A549 (cell line): Measurements from ENCODE around the gene SNRPA. TPM values are rescaled to one million over a fixed set of nuclear protein-coding genes. Genes with fewer than 3 reads are reported as not detected.

Experiments used
- ATOH8 ChIP-seq: fragments of 250-450 bp; sonication (Bioruptor Pico); IDR thresholded peaks from 2 replicates; pipeline ENCODE4 v1.5.0; 2020; ENCODE audit warnings: low read depth, mild to moderate bottlenecking, moderate library complexity
- BCL3 ChIP-seq: fragments of >200 bp; sonication (Bioruptor Twin); formaldehyde crosslinking; IDR thresholded peaks from 3 replicates; pipeline ENCODE4 v1.6.1; 2016
- CBX2 ChIP-seq: fragments of 200-600 bp; sonication (generic); IDR thresholded peaks from 2 replicates; pipeline ENCODE4 v1.6.1; 2016; ENCODE audit warnings: low read depth, mild to moderate bottlenecking, borderline replicate concordance
- CEBPB ChIP-seq, 2 experiments: fragments of >200 bp in 1 of 2; sonication (Bioruptor Twin) in 1 of 2; formaldehyde crosslinking in 1 of 2; IDR thresholded peaks; 2 replicates each; pipeline ENCODE4 v1.6.1; 2012 to 2016
- CHD4 ChIP-seq: fragments of 200-600 bp; sonication (generic); IDR thresholded peaks from 2 replicates; pipeline ENCODE4 v1.6.1; 2016; ENCODE audit warnings: antibody characterized with exemption, mild to moderate bottlenecking, borderline replicate concordance
- CTCF ChIP-seq: fragments of >200 bp; sonication (Bioruptor Twin); formaldehyde crosslinking; IDR thresholded peaks from 3 replicates; pipeline ENCODE4 v1.5.1; 2016
- EHF ChIP-seq: fragments of 250-450 bp; sonication (Bioruptor Pico); IDR thresholded peaks from 2 replicates; pipeline ENCODE4 v1.5.0; 2020; ENCODE audit warnings: mild to moderate bottlenecking
- EP300 ChIP-seq, 2 experiments: fragments of >200 bp; sonication (Bioruptor Twin); formaldehyde crosslinking; IDR thresholded peaks; 2 replicates in 1 of 2; 3 replicates in 1 of 2; pipeline ENCODE4 v1.6.1; 2016 to 2017
- FOSB ChIP-seq: fragments of 250-450 bp; sonication (Bioruptor Pico); IDR thresholded peaks from 2 replicates; pipeline ENCODE4 v1.5.0; 2020; ENCODE audit warnings: mild to moderate bottlenecking, moderate library complexity
- FOXS1 ChIP-seq: fragments of 250-450 bp; sonication (Bioruptor Pico); IDR thresholded peaks from 2 replicates; pipeline ENCODE4 v1.5.0; 2020; ENCODE audit warnings: mild to moderate bottlenecking, moderate library complexity
- GATA3 ChIP-seq: IDR thresholded peaks from 2 replicates; pipeline ENCODE4 v1.6.1; 2012; ENCODE audit warnings: borderline replicate concordance
- HDAC2 ChIP-seq: fragments of 200-600 bp; sonication (generic); IDR thresholded peaks from 2 replicates; pipeline ENCODE4 v1.6.1; 2016
- HEYL ChIP-seq: fragments of 250-450 bp; sonication (Bioruptor Pico); IDR thresholded peaks from 2 replicates; pipeline ENCODE4 v1.8.0; 2021; ENCODE audit warnings: mild to moderate bottlenecking, moderate library complexity
- HOXA7 ChIP-seq: fragments of 250-450 bp; sonication (Bioruptor Pico); IDR thresholded peaks from 2 replicates; pipeline ENCODE4 v1.5.0; 2020; ENCODE audit warnings: mild to moderate bottlenecking, moderate library complexity
- JUN ChIP-seq, 2 experiments: fragments of >200 bp; sonication (Bioruptor Twin); formaldehyde crosslinking; IDR thresholded peaks; 2 replicates in 1 of 2; 3 replicates in 1 of 2; pipeline ENCODE4 v1.6.1; 2016 to 2017
- JUNB ChIP-seq: fragments of >200 bp; sonication (Bioruptor Twin); formaldehyde crosslinking; IDR thresholded peaks from 2 replicates; pipeline ENCODE4 v1.6.1; 2016
- KDM1A ChIP-seq: fragments of 200-600 bp; sonication (generic); IDR thresholded peaks from 2 replicates; pipeline ENCODE4 v1.6.1; 2016; ENCODE audit warnings: low read depth, mild to moderate bottlenecking
- KDM5A ChIP-seq: fragments of 200-600 bp; sonication (generic); IDR thresholded peaks from 2 replicates; pipeline ENCODE4 v1.6.1; 2016; ENCODE audit warnings: antibody characterized with exemption, mild to moderate bottlenecking
- MAX ChIP-seq: IDR thresholded peaks from 2 replicates; pipeline ENCODE4 v1.6.1; 2012
- MAZ ChIP-seq: fragments of 150-350 bp; IDR thresholded peaks from 2 replicates; pipeline ENCODE4 v1.6.1; 2014; ENCODE audit warnings: antibody characterized with exemption, low read depth, low read length, borderline replicate concordance
- MYC ChIP-seq: IDR thresholded peaks from 2 replicates; pipeline ENCODE4 v1.6.1; 2012; ENCODE audit warnings: mild to moderate bottlenecking, inconsistent platforms, low read length, improper control_type of control experiment, borderline replicate concordance
- NR3C1 ChIP-seq: fragments of >200 bp; sonication (Bioruptor Twin); formaldehyde crosslinking; IDR thresholded peaks from 3 replicates; pipeline ENCODE4 v1.6.1; 2017
- PBX3 ChIP-seq: IDR thresholded peaks from 2 replicates; pipeline ENCODE4 v1.6.1; 2012
- PHF8 ChIP-seq: fragments of 200-600 bp; sonication (generic); IDR thresholded peaks from 2 replicates; pipeline ENCODE4 v1.6.1; 2016; ENCODE audit warnings: low read depth, mild to moderate bottlenecking, antibody characterized with exemption, moderate library complexity, borderline replicate concordance
- RARB ChIP-seq: fragments of 250-450 bp; sonication (Bioruptor Pico); IDR thresholded peaks from 2 replicates; pipeline ENCODE4 v1.8.0; 2021; ENCODE audit warnings: mild to moderate bottlenecking, moderate library complexity
- REST ChIP-seq: fragments of 200-600 bp; sonication (generic); IDR thresholded peaks from 2 replicates; pipeline ENCODE4 v1.6.1; 2016; ENCODE audit warnings: antibody characterized with exemption, mild to moderate bottlenecking, moderate library complexity
- RFX5 ChIP-seq: fragments of 450-650 bp; IDR thresholded peaks from 2 replicates; pipeline ENCODE4 v1.7.1; 2014; ENCODE audit warnings: antibody characterized with exemption, mild to moderate bottlenecking, moderate library complexity
- RNF2 ChIP-seq: fragments of 200-600 bp; sonication (generic); IDR thresholded peaks from 2 replicates; pipeline ENCODE4 v1.6.1; 2016; ENCODE audit warnings: low read depth, mild to moderate bottlenecking, antibody characterized with exemption, moderate library complexity, borderline replicate concordance
- SMC3 ChIP-seq: fragments of >200 bp; sonication (Bioruptor Twin); formaldehyde crosslinking; IDR thresholded peaks from 3 replicates; pipeline ENCODE4 v1.6.1; 2018; ENCODE audit warnings: inconsistent platforms
- USF2 ChIP-seq: fragments of 450-650 bp; IDR thresholded peaks from 2 replicates; pipeline ENCODE4 v1.6.1; 2014; ENCODE audit warnings: antibody characterized with exemption
- ZFP36 ChIP-seq: fragments of 450-650 bp; IDR thresholded peaks from 2 replicates; pipeline ENCODE4 v1.6.1; 2014; ENCODE audit warnings: borderline replicate concordance; ENCODE audit not compliant: partially characterized antibody
- ZNF302 ChIP-seq: fragments of 250-450 bp; sonication (Bioruptor Pico); IDR thresholded peaks from 2 replicates; pipeline ENCODE4 v1.9.0; 2021; ENCODE audit warnings: inconsistent platforms, mild to moderate bottlenecking, moderate library complexity
- polyA plus RNA-seq, 4 experiments: library from polyadenylated mRNA; depleted of rRNA in 3 of 4; stranded (reverse); fragments of >200 nt; fragmentation: RNase III in 1 of 4; extraction: RNeasy Plus Mini Kit Qiagen cat#74134 plus additional on column Dnase treatment in 1 of 4; gene quantifications; 2 replicates in 3 of 4; 3 replicates in 1 of 4; pipeline ENCODE4 v1.2.3, GENCODE V29; 2011 to 2017

Gene SNRPA
- polyA plus RNA-seq, 2 of the 4 experiments (the other 2 are of a cell fraction), result 141 to 236 TPM

- TF ChIP-seq REST, result peak; percentile 29; the same call in 1 of the 2 replicates
- TF ChIP-seq KDM5A, result no peak
- peak; percentile 81 for TF ChIP-seq PBX3
- no peak for TF ChIP-seq CTCF
- TF ChIP-seq PHF8, result peak; percentile 46; the same call in 1 of the 2 replicates
- TF ChIP-seq JUN (IDR thresholded peaks at IDR 0.05), result peak; percentile 85 to 87
- TF ChIP-seq ZNF302, result no peak
- TF ChIP-seq FOSB (CRISPR knock-in tag), result 0 out of 2 replicates have a peak, but pooled peaks have one; percentile 13
- TF ChIP-seq ZFP36, result no peak
- TF ChIP-seq EHF (CRISPR knock-in tag), result peak; percentile 82; the same call in 1 of the 2 replicates
- TF ChIP-seq CHD4, result no peak
- TF ChIP-seq NR3C1, result no peak
- peak; percentile 60; the same call in 1 of the 2 replicates for TF ChIP-seq GATA3
- TF ChIP-seq KDM1A, result no peak; the same call in 1 of the 2 replicates
- TF ChIP-seq EP300 (IDR thresholded peaks at IDR 0.05), result no peak; a peak in 1 of 5 replicates
- TF ChIP-seq MYC, result peak; percentile 82
- no peak; the same call in 1 of the 2 replicates for TF ChIP-seq MAX
- TF ChIP-seq RFX5, result peak; percentile 12
- no peak for TF ChIP-seq ATOH8 (CRISPR knock-in tag)
- no peak for TF ChIP-seq USF2
- TF ChIP-seq RARB, result peak; percentile 61; the same call in 1 of the 2 replicates
- TF ChIP-seq BCL3, result peak; percentile 74; the same call in 2 of the 3 replicates
- TF ChIP-seq RNF2, result no peak
- TF ChIP-seq JUNB, result no peak
- TF ChIP-seq CEBPB (IDR thresholded peaks at IDR 0.05), result 0 out of 4 replicates have a peak, but pooled peaks of 1 of the 2 experiments have one; percentile 10
- TF ChIP-seq CBX2, result no peak
- TF ChIP-seq HEYL, result peak; percentile 89; the same call in 1 of the 2 replicates
- peak; percentile 96 for TF ChIP-seq MAZ
- 0 out of 2 replicates have a peak, but pooled peaks have one; percentile 88 for TF ChIP-seq HOXA7
- TF ChIP-seq FOXS1 (CRISPR knock-in tag), result no peak
- no peak for TF ChIP-seq HDAC2
- peak; percentile 24; the same call in 1 of the 3 replicates for TF ChIP-seq SMC3
These were observed 34.3 kb upstream of the SNRPA start, which contains the start of the genes COQ8B and ITPKC (continued) for GRCh38 chr19:40716482-40717324.
